HG02938 (cell line): ENCODE measurements around the gene CCDC71L.

ENCODE experiments used
- ATAC-seq: cut with Tn5 transposase; IDR thresholded peaks from one replicate; pipeline ENCODE4 v1.9.1; 2021; ENCODE audit warnings: mild to moderate bottlenecking, moderate library complexity; ENCODE audit not compliant: unreplicated experiment

CCDC71L gene

GRCh38 chr7:106609416-106609815 is 51.5 kb downstream of the CCDC71L start:
- ATAC-seq, result no peak

GRCh38 chr7:106608661-106609060 is 52.3 kb downstream of the CCDC71L start:
- no peak for ATAC-seq
